ENCODE results near the gene FOXP1. TPM values are rescaled to one million over a fixed set of nuclear protein-coding genes. Genes with fewer than 3 reads are reported as not detected.

FOXP1 gene
- total RNA-seq, 1 experiment from 2014 or later: 2.9 TPM

- H3K27me3 ChIP-seq (ENCODE audit: control insufficient read depth, insufficient read depth, low read length): peaks cover 5% of the 10 kb centered on the region; the same call in 1 of the 2 replicates
- in situ Hi-C loops (cut with HindIII; ENCODE audit: low pct_unique_long_range_greater_than_20kb, low sequenced_read_pairs): no loop called here
- H3K4me1 ChIP-seq (ENCODE audit: control insufficient read depth, insufficient read depth, low read length): no peaks in the 10 kb centered on the region; the same call in 1 of the 2 replicates
- H3K9me3 ChIP-seq (ENCODE audit: control insufficient read depth, insufficient read depth, low read depth, low read length): no peaks in the 10 kb centered on the region
- CTCF ChIA-PET: no interaction called here
- H3K36me3 ChIP-seq (ENCODE audit: control insufficient read depth, insufficient read depth, low read length): no peaks in the 10 kb centered on the region
- DNase-seq (ENCODE audit: low read depth, low spot score): no peak
- no TSS peak for BruUV-seq (replicated peaks)
- peak overlapping the region; percentile 48 to 54 for H3K4me3 ChIP-seq (ENCODE audit: low read depth in 2 of 2, low read length in 2 of 2)
- POLR2A ChIA-PET: no interaction called here
- ATAC-seq: peak; percentile 67
- H3K27ac ChIP-seq (ENCODE audit: low read length): no peak overlapping the region
- TF ChIP-seq POLR2AphosphoS5 (IDR thresholded peaks at IDR 0.05; ENCODE audit: low read depth, low read length) (no peak), TCF7L2 (IDR thresholded peaks at IDR 0.05; ENCODE audit: low read depth, low read length) (peak; percentile 81), CTCF (IDR thresholded peaks at IDR 0.05) (no peak)
- intact Hi-C loops (cut with micrococcal nuclease; ENCODE audit: unreplicated experiment): no loop called here
Observed at GRCh38 chr3:71064291-71064955, 519.1 kb downstream of the FOXP1 start.

GRCh38 chr3:71063773-71064290 lies 519.7 kb downstream of the FOXP1 start:
- peak; percentile 43; the same call in 1 of the 2 replicates for ATAC-seq
- no TSS peak for BruUV-seq (replicated peaks)
- CTCF ChIA-PET: no interaction called here

More at GRCh38 chr3:71063773-71064290, 519.7 kb downstream of the FOXP1 start:
- Histone ChIP-seq H3K27ac (ENCODE audit: low read length) (no peak overlapping the region), H3K36me3 (ENCODE audit: control insufficient read depth, insufficient read depth, low read length) (no peaks in the 10 kb centered on the region), H3K4me1 (ENCODE audit: control insufficient read depth, insufficient read depth, low read length) (no peaks in the 10 kb centered on the region; the same call in 1 of the 2 replicates), H3K9me3 (ENCODE audit: control insufficient read depth, insufficient read depth, low read depth, low read length) (no peaks in the 10 kb centered on the region), H3K27me3 (ENCODE audit: control insufficient read depth, insufficient read depth, low read length) (peaks cover 5% of the 10 kb centered on the region; the same call in 1 of the 2 replicates), H3K4me3 (ENCODE audit: low read depth in 2 of 2, low read length in 2 of 2) (peak overlapping the region; percentile 48 to 54)
- POLR2A ChIA-PET: no interaction called here
- in situ Hi-C loops (cut with HindIII; ENCODE audit: low pct_unique_long_range_greater_than_20kb, low sequenced_read_pairs): no loop called here
- DNase-seq (ENCODE audit: low read depth, low spot score): no peak
- TF ChIP-seq TCF7L2 (IDR thresholded peaks at IDR 0.05; ENCODE audit: low read depth, low read length) (no peak), CTCF (IDR thresholded peaks at IDR 0.05) (no peak)
- intact Hi-C loops (cut with micrococcal nuclease; ENCODE audit: unreplicated experiment): no loop called here

All from Panc1 (cell line).